ENCODE measurements around the gene SORCS3. TPM values are rescaled to one million over a fixed set of nuclear protein-coding genes. Genes with fewer than 3 reads are reported as not detected.

SORCS3 gene
- total and polyA plus RNA-seq, 9 of the 15 experiments (the other 6 are each of a cell fraction or from before 2014, with no cell fraction given) = not detected

- no peak for ATAC-seq
Measured at GRCh38 chr10:104892879-104893617, 252.0 kb downstream of the SORCS3 start.

More at GRCh38 chr10:104892879-104893617, 252.0 kb downstream of the SORCS3 start:
- WGBS (ENCODE audit: insufficient coverage, low coverage, missing lambda C conversion rate) = 0% methylated on average over 5 of the region's 5 CpGs
- no peaks in the 10 kb centered on the region for H3K9me3 ChIP-seq (replicated peaks; ENCODE audit: control insufficient read depth, insufficient read depth, low read depth, low read length)
- FAIRE-seq (no peak), DNase-seq (ENCODE audit: extremely low read depth in 1 of 4, low spot score in 3 of 4) (no peak)
- no peaks in the 10 kb centered on the region for H3K9me1 ChIP-seq (ENCODE audit: control insufficient read depth, insufficient read depth, low read length)
- no peaks in the 10 kb centered on the region for H3K36me3 ChIP-seq (ENCODE audit: control insufficient read depth, insufficient read depth, low read length)
- H3K4me3 ChIP-seq = no peak overlapping the region
- H3K4me1 ChIP-seq (replicated peaks in 1 of 2; ENCODE audit: control insufficient read depth in 2 of 2, insufficient read depth in 2 of 2, low read length in 2 of 2) = no peaks in the 10 kb centered on the region
- H3K4me2 ChIP-seq (ENCODE audit: insufficient read depth, low read length) = no peak overlapping the region
- ChIA-PET POLR2A (no interaction called here), CTCF (ENCODE audit: low intra/inter-chr PET ratio) (no interaction called here)
- no peak overlapping the region for H2AFZ ChIP-seq (ENCODE audit: low read depth, low read length)
- no peak overlapping the region for H3K9ac ChIP-seq (ENCODE audit: insufficient read depth in 1 of 2, low read depth in 2 of 2, low read length in 2 of 2)
- no peak overlapping the region for H3K27ac ChIP-seq (ENCODE audit: extremely low read depth, low read depth, low read length)
- in situ Hi-C loops (cut with MboI) = no loop called here
- no peaks in the 10 kb centered on the region for H3K27me3 ChIP-seq (ENCODE audit: control insufficient read depth in 2 of 2, insufficient read depth in 2 of 2, low read length in 2 of 2)
- H3K79me2 ChIP-seq (ENCODE audit: control insufficient read depth, insufficient read depth, low read length) = no peaks in the 10 kb centered on the region
- BruUV-seq (replicated peaks) = no TSS peak
- TF ChIP-seq CLOCK (CRISPR knock-in tag; IDR thresholded peaks at IDR 0.05; ENCODE audit: borderline replicate concordance) (no peak), ZNF280A (IDR thresholded peaks at IDR 0.05; ENCODE audit: low read depth, partially characterized antibody) (no peak), ZNF589 (CRISPR knock-in tag; IDR thresholded peaks at IDR 0.05; ENCODE audit: low read depth) (no peak), ARID3B (CRISPR knock-in tag; IDR thresholded peaks at IDR 0.05; ENCODE audit: borderline replicate concordance) (no peak), FOXJ2 (tag; IDR thresholded peaks at IDR 0.05) (no peak), ZNF280B (CRISPR knock-in tag; IDR thresholded peaks at IDR 0.05) (no peak)
- no peaks in the 10 kb centered on the region for H4K20me1 ChIP-seq (replicated peaks; ENCODE audit: control insufficient read depth, insufficient read depth, low read length)
- intact Hi-C loops (cut with micrococcal nuclease) = no loop called here

Measured in K562 (cell line).